HG03025 (cell line): ENCODE measurements around the gene PEPD.

Experiments
- ATAC-seq: cut with Tn5 transposase; IDR thresholded peaks from one replicate; pipeline ENCODE4 v1.9.1; 2021; ENCODE audit warnings: mild to moderate bottlenecking, moderate library complexity; ENCODE audit not compliant: unreplicated experiment, low FRiP score

The PEPD gene

GRCh38 chr19:33346665-33347064 lies 174.9 kb downstream of the PEPD start:
- no peak for ATAC-seq

GRCh38 chr19:33345163-33345562 lies 176.4 kb downstream of the PEPD start:
- no peak for ATAC-seq

GRCh38 chr19:33344573-33344925 lies 177.0 kb downstream of the PEPD start:
- ATAC-seq: no peak

DNA sequence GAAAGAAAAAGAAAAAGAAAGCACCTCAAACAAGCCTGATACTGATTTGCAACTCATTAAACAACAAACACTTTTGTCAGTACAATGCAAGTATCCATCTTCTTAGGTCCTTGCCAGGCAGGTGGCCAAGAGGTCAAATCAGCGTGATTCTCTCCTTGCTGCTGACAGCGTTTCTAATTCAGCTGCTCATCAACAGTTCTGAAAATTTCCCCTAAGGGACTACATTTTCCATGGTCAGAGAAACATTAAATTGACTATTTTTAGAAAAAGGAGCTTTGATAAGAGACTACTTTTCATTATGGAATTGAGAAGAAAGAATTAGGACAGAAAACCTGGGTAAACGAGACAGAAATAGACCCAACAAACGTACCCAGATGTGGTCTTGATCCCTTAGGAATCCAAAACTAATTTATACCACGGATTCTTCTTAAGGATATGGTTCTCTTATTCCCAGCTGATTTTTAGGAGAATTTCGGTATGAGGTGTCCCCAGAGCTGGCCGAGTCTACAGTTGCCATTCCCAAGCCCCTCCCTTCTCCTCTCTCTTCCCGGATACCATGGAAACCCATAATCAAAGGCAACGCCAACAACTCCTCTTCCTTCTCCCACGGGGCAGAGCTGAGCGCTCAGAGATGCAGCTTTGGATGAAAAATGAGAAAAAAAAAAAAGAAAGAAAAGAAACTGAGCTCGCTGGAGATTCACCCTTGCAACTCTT lies 177.6 kb downstream of the PEPD start:
- ATAC-seq: no peak

DNA sequence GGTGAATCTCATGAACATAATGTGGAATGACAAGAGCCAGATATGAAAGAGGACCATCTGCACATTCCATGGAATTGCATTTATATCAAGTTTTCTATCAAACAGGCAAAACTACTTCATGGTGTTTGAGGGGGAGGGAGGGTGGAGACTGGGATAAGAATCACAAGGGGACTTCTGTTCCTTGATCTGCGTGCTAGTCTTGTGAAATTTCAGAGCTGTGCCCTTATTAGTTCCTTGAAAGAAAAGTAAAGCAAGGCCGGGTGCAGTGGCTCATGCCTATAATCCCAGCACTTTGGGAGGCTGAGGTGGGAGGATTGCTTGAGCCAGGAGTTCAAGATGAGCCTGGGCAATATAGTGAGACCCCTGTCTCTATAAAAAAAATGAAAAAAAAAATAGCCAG lies 178.3 kb downstream of the PEPD start:
- no peak for ATAC-seq

DNA sequence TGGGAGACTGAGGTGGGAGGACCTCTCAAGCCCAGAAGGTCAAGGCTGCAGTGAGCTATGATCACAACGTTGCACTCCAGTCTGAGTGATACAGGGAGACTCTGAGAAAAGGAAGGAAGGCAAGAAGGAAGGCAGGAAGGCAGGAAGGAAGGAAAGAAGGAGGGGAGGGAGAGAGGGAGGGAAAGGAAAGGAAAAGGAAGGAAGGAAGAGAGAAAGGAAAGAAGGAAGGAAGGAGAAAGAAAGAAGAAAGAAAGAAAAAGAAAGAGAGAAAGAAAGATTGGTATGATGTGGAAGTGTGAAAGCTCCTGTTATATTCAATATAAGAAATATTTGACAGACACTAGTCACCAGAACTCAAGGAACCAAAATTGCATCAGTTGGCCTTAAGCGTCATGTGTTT lies 180.6 kb downstream of the PEPD start:
- ATAC-seq: no peak

DNA sequence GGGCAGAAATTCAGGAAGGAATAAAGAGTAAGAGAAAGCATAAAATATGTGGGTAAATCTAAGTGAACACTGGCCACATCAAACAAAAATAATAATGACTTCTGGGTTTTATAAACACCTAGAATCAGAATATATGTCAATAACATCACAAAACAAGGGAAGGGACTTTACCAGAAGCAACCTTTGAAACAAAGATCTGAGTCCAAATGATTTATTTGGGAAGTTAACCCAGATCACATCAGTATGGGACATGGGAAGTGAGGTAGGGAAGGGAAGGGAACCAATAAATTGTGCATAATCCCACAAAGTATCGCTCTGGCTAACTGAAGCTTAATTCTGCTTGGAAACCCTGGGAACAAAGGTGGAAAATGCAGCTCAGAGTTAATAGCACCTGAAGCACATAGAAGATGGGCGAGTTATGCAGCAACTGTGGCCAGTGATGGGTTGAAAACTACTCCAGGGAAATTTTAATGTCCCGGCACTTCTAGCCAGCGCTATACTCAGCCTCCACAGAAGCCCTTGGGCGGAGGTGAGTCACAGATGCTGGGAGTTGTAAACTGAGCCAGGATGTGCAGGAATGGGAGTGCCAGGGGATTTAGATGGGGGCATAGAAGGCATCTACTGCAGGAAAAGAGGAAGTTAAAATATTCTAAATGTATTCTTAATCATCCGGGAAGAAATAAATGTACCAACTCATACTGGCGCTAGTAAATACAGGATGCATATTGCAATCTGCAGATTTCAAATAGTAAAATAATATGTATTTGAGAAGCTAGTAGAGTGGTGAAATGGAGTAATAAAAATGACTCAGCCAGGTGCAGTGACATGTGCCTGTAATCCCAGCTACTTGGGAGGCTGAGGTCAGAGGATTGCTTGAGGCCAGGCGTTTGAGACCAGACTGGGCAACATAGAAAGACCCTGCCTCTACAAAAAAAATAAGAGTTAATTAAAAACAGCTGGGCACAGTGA lies 182.3 kb downstream of the PEPD start:
- ATAC-seq: no peak
